Neural progenitor cell (in vitro differentiated cells): ENCODE data around the gene POP5.

Source experiments
- EZH2phosphoT487 ChIP-seq: fragments of 200-600 bp; sonication (generic); IDR thresholded peaks from 2 replicates; pipeline ENCODE4 v1.6.1; 2017; ENCODE audit warnings: antibody characterized with exemption
- TF ChIP-seq, protein P1 (sequence below): fragments of 200-600 bp; sonication (generic); IDR thresholded peaks from 2 replicates; pipeline ENCODE4 v1.5.1; 2017; ENCODE audit warnings: antibody characterized with exemption, mild to moderate bottlenecking

DNA sequence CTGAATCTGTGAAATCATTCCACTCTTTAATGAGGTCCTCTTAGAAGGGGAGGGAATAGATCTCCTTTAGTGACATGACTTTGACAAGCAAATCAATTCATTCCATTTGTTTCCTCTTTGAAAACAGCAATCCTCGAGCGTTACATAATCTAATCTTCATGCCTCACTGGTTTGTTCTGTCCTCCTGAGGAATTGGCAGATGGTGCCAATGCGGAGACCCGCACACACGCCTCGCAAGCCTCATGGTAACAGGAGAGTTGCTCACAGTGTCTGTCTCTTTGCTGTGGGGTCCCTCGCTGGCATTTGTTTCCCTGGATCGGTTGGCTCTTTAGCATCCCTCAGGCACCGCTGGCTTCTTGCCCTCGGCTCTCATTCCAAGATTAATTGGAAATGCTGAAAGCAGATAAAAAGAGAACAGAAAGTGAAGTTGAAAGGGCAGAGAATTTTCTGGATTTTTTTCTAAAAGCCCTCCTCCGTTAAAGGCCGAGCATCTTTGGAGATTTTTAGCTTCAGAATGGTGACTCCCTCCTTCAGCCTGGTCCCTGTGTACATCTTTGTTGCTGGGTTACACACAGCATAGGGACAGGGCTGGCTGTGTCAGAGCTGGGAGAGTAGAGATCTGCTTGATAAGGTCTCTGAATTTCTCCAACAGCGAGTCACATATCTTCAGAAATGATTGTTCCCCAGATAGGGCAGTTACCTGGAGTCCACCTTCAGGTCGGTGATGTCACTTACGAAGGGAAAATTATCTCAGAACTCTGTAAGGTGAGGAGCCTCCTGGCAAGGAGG is 49.1 kb upstream of the POP5 start:
- TF ChIP-seq, protein P1, sequence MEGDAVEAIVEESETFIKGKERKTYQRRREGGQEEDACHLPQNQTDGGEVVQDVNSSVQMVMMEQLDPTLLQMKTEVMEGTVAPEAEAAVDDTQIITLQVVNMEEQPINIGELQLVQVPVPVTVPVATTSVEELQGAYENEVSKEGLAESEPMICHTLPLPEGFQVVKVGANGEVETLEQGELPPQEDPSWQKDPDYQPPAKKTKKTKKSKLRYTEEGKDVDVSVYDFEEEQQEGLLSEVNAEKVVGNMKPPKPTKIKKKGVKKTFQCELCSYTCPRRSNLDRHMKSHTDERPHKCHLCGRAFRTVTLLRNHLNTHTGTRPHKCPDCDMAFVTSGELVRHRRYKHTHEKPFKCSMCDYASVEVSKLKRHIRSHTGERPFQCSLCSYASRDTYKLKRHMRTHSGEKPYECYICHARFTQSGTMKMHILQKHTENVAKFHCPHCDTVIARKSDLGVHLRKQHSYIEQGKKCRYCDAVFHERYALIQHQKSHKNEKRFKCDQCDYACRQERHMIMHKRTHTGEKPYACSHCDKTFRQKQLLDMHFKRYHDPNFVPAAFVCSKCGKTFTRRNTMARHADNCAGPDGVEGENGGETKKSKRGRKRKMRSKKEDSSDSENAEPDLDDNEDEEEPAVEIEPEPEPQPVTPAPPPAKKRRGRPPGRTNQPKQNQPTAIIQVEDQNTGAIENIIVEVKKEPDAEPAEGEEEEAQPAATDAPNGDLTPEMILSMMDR, result no peak
- TF ChIP-seq EZH2phosphoT487, result no peak
